Liver (tissue), 9 donors: ENCODE measurements around the gene FADS2. TPM values are rescaled to one million over a fixed set of nuclear protein-coding genes. Genes with fewer than 3 reads are reported as not detected.

Experiments
- DNase-seq: peaks from one replicate; pipeline ENCODE4 v3.0.0-alpha.2; 2017; ENCODE audit warnings: low spot score
- H3K27ac ChIP-seq, 2 donors: one replicate each; pipeline ENCODE4 v1.7.0; 2013; ENCODE audit warnings: inconsistent platforms in 2 of 2, low read length in 2 of 2, control low read depth in 1 of 2, low read depth in 1 of 2, mild to moderate bottlenecking in 1 of 2
- H3K27me3 ChIP-seq, 4 donors: one replicate each; pipeline versions ENCODE4 v1.6.1 to v1.7.0; 2013; ENCODE audit warnings: low read length in 3 of 4, inconsistent platforms in 1 of 4, mild to moderate bottlenecking in 1 of 4, moderate library complexity in 1 of 4; ENCODE audit not compliant: control insufficient read depth in 4 of 4, insufficient read depth in 4 of 4
- H3K36me3 ChIP-seq, 4 donors: one replicate each; pipeline versions ENCODE4 v1.6.1 to v1.7.0; 2013; ENCODE audit warnings: low read length in 3 of 4, mild to moderate bottlenecking in 3 of 4, low read depth in 1 of 4, moderate library complexity in 1 of 4; ENCODE audit not compliant: control insufficient read depth in 4 of 4, insufficient read depth in 3 of 4
- H3K4me1 ChIP-seq, 4 donors: one replicate each; pipeline versions ENCODE4 v1.6.1 to v1.7.0; 2013; ENCODE audit warnings: low read length in 3 of 4, mild to moderate bottlenecking in 3 of 4, moderate library complexity in 1 of 4; ENCODE audit not compliant: control insufficient read depth in 4 of 4, insufficient read depth in 4 of 4
- H3K4me3 ChIP-seq, 3 donors: one replicate each; pipeline versions ENCODE4 v1.6.1 to v1.7.0; 2013; ENCODE audit warnings: low read length in 3 of 3, control low read depth in 1 of 3, low read depth in 1 of 3, mild to moderate bottlenecking in 1 of 3
- H3K9ac ChIP-seq, 2 donors: one replicate each; pipeline ENCODE4 v1.7.0; 2013; ENCODE audit warnings: low read length in 2 of 2, mild to moderate bottlenecking in 2 of 2, moderate library complexity in 2 of 2, control low read depth in 1 of 2, low read depth in 1 of 2
- H3K9me3 ChIP-seq, 4 donors: one replicate each; pipeline versions ENCODE4 v1.6.1 to v1.7.0; 2013; ENCODE audit warnings: low read length in 3 of 4; ENCODE audit not compliant: control insufficient read depth in 4 of 4
- EGR1 ChIP-seq, 2 donors: IDR thresholded peaks; 2 replicates each; pipeline ENCODE4 v1.6.1; 2016 to 2018; ENCODE audit warnings: antibody characterized with exemption in 2 of 2, low read depth in 2 of 2
- FOXA1 ChIP-seq: IDR thresholded peaks from 2 replicates; pipeline ENCODE4 v1.6.1; 2016; ENCODE audit warnings: antibody characterized with exemption
- FOXA2 ChIP-seq: IDR thresholded peaks from 2 replicates; pipeline ENCODE4 v1.6.1; 2016; ENCODE audit warnings: antibody characterized with exemption
- NR2F2 ChIP-seq: IDR thresholded peaks from 2 replicates; pipeline ENCODE4 v1.6.1; 2016; ENCODE audit warnings: antibody characterized with exemption
- RAD21 ChIP-seq, 2 donors: IDR thresholded peaks; 2 replicates each; pipeline ENCODE4 v1.6.1; 2016; ENCODE audit warnings: antibody characterized with exemption in 2 of 2, mild to moderate bottlenecking in 2 of 2
- RXRA ChIP-seq, 2 donors: IDR thresholded peaks; 2 replicates each; pipeline ENCODE4 v1.6.1; 2017 to 2018; ENCODE audit warnings: antibody characterized with exemption in 2 of 2, mild to moderate bottlenecking in 1 of 2
- SP1 ChIP-seq: IDR thresholded peaks from 2 replicates; pipeline ENCODE4 v1.6.1; 2018; ENCODE audit warnings: antibody characterized with exemption, mild to moderate bottlenecking
- TAF1 ChIP-seq: conservative IDR thresholded peaks from 2 replicates; pipeline ENCODE4 v1.6.1; 2016; ENCODE audit warnings: antibody characterized with exemption, mild to moderate bottlenecking
- YY1 ChIP-seq: IDR thresholded peaks from 2 replicates; pipeline ENCODE4 v1.6.1; 2016; ENCODE audit warnings: antibody characterized with exemption, mild to moderate bottlenecking
- ZBTB33 ChIP-seq: IDR thresholded peaks from 2 replicates; pipeline ENCODE4 v1.6.1; 2016; ENCODE audit warnings: antibody characterized with exemption
- WGBS: extraction: QIAGEN DNeasy Blood & Tissue Kit; methylation state at CpG from one replicate; pipeline ENCODE4 v1.1.7; 2013; 5-methylcytosine and 5-hydroxymethylcytosine counted together
- polyA plus RNA-seq, 2 donors: library from polyadenylated mRNA; stranded (reverse) in 1 of 2; unstranded in 1 of 2; fragments of 200-250 nt in 1 of 2; fragments of >200 nt in 1 of 2; fragmentation: Nextera tagmentation in 1 of 2; extraction: Ambion mirVana in 1 of 2; gene quantifications; one replicate each; pipeline versions ENCODE4 v1.2.1 to v1.2.3, GENCODE V29; 2013 to 2015
- total RNA-seq, 2 donors: library from RNA; depleted of rRNA; stranded (reverse); fragments of >200 nt; gene quantifications; one replicate each; pipeline ENCODE4 v1.2.3, GENCODE V29; 2014
- TF ChIP-seq, protein P1 (sequence below): IDR thresholded peaks from 2 replicates; pipeline ENCODE4 v1.6.1; 2016; ENCODE audit warnings: antibody characterized with exemption
- TF ChIP-seq, protein P2 (sequence below): fragments of 150-350 bp; IDR thresholded peaks from 2 replicates; pipeline ENCODE4 v1.5.1; 2017; ENCODE audit warnings: improper control_type of control experiment, low read depth, low read length; ENCODE audit not compliant: missing input control
- donor health status: healthy.
- donor health status: healthy.
- donor health status: healthy.
- donor health status: healthy.
- donor health status: healthy.

FADS2 gene
- total and polyA plus RNA-seq, 4 donors = 2.8 to 281 (median 84.9) TPM

DNA sequence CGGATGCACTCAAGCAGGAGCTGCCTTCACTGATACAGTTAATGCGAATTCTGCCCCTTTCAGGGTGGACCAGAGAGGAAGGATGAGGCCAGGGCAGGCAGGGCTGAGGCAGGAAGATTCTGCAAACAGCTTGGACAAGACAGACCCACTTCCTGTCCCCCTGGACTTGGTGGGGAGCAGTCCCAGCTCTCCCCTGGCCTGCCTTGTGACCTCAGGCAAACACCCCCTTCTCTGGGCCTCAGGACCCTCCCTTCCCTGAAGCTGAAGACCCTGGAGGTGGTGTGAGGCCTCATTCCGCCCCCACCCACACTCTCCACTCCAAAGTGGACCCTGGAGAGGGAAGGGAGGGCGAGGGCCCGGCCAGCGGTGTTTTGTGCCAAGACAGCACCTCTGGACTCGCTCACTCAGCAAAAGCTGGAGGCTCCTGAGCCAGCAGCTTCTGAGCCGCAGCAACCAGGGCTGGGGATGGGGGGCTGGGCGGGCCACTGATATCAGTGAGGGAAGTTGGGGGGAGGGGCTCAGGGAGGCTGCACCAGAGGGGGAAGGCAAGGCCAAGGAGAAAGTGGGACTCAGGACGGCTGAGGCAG, 80.7 kb downstream of the FADS2 start:
- H3K36me3 ChIP-seq = no peaks in the 10 kb centered on the region

GRCh38 chr11:61910187-61911127, 82.4 kb downstream of the FADS2 start:
- no peaks in the 10 kb centered on the region for H3K36me3 ChIP-seq
- no peak overlapping the region for H3K9ac ChIP-seq
- peaks cover 0 to 10% (median 0%) of the 10 kb centered on the region in 4 donors for H3K4me1 ChIP-seq
- TF ChIP-seq, protein P1, sequence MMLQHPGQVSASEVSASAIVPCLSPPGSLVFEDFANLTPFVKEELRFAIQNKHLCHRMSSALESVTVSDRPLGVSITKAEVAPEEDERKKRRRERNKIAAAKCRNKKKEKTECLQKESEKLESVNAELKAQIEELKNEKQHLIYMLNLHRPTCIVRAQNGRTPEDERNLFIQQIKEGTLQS = no peak
- no peak for TF ChIP-seq FOXA2
- TF ChIP-seq ZBTB33 = no peak
- TF ChIP-seq, protein P2, sequence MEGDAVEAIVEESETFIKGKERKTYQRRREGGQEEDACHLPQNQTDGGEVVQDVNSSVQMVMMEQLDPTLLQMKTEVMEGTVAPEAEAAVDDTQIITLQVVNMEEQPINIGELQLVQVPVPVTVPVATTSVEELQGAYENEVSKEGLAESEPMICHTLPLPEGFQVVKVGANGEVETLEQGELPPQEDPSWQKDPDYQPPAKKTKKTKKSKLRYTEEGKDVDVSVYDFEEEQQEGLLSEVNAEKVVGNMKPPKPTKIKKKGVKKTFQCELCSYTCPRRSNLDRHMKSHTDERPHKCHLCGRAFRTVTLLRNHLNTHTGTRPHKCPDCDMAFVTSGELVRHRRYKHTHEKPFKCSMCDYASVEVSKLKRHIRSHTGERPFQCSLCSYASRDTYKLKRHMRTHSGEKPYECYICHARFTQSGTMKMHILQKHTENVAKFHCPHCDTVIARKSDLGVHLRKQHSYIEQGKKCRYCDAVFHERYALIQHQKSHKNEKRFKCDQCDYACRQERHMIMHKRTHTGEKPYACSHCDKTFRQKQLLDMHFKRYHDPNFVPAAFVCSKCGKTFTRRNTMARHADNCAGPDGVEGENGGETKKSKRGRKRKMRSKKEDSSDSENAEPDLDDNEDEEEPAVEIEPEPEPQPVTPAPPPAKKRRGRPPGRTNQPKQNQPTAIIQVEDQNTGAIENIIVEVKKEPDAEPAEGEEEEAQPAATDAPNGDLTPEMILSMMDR = no peak
- no peak for TF ChIP-seq EGR1 (IDR thresholded peaks at IDR 0.05; ENCODE audit: low read depth in 2 of 2)
- no peak for TF ChIP-seq YY1
- no peak for TF ChIP-seq RAD21 (IDR thresholded peaks at IDR 0.05)
- no peak for TF ChIP-seq NR2F2
- H3K9me3 ChIP-seq = no peaks in the 10 kb centered on the region
- H3K27ac ChIP-seq = no peak overlapping the region
- no peak for DNase-seq
- 90% methylated on average over 13 of the region's 13 CpGs for WGBS
- no peak overlapping the region for H3K4me3 ChIP-seq
- no peaks in the 10 kb centered on the region for H3K27me3 ChIP-seq

More for the DNA sequence above, 80.7 kb downstream of the FADS2 start:
- H3K27me3 ChIP-seq = no peaks in the 10 kb centered on the region
- WGBS = 57% methylated on average over 10 of the region's 10 CpGs
- H3K27ac ChIP-seq = no peak overlapping the region
- no peaks in the 10 kb centered on the region for H3K9me3 ChIP-seq
- H3K9ac ChIP-seq = no peak overlapping the region
- no peak for DNase-seq
- peaks cover 0 to 12% (median 0%) of the 10 kb centered on the region in 4 donors for H3K4me1 ChIP-seq
- H3K4me3 ChIP-seq = no peak overlapping the region
- TF ChIP-seq FOXA2 (no peak), SP1 (no peak), RXRA (IDR thresholded peaks at IDR 0.05) (no peak), TAF1 (no peak), YY1 (no peak), FOXA1 (no peak)
